Activated naive CD4-positive, alpha-beta T cell (primary cell): ENCODE measurements around the gene PDE4D.

ENCODE experiments used
- DNase-seq, 4 experiments: peaks; one replicate each; lab custom pipeline; 2025; lab: John Stamatoyannopoulos, UW

The PDE4D gene

DNA sequence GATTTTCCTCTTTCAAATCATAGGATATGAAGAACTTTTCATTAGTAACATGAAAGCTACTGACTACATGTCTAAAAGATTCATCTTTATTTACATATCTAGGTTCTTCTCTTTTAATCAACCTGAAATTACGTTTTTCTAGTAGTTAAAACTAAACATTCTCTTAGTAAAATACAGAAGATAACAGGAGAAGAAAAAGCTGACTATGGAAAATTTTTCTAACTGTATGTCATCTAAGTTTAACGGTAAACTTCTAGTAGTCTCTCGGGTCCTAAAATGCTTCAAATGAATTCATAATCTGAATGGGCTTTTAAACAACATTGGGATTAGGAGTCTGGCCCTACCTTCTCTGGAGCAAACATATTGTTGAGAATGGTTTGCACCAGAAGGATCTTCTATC, 151.9 kb downstream of the PDE4D start:
- DNase-seq = no peak

DNA sequence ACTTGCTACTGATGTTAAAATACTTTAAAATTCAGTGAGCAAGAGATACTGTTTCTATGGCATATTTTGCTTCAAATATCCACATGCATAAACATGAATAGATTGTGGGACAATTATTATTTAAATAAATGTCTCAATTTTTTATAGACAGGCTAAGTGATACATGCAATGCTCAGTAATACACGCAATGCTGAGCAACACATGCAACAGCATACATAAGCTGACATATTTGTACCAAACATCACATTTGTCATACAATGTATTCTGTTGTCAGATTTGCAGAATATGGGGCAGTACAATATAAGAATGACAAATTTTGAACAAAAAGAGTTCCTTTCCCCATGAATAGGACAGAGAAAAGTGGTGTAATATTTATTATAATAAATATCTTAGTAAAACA, 155.5 kb downstream of the PDE4D start:
- DNase-seq = no peak

DNA sequence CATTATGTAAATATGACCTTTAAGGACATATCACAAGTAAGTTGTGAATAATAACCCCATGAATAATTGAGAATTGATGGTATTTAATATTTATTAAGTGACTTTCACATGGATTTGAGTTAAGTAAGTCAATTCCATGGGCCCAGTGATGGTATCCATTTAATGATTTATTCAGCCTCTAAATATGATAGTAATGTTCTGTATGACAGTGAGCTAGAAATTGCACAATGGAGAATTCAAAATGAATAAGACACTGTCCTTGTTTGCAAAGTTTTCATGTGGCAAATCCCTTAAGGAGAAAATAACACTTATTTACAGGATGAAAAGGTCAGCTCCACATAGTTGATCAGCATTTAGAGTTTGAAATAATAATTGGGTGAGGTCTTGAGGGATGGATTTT, 160.7 kb downstream of the PDE4D start:
- no peak for DNase-seq

DNA sequence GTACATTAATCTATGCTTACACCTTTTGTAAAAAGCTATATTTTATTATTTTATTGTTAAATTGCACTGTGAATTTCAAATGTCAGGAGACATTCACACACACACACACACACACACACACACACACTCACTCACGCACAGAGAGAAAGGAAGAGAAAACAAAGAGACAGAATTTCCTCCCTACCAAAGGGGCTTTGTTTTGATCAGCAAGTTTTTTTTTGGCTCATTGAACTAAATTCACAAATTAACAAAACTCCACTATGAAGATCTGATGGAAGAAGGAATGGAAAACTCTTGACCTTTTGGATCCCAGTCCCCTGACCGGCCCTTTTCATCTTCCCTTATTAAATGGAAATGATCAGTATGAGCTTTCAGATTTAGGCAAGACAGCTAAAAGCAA, 161.2 kb downstream of the PDE4D start:
- DNase-seq = no peak

DNA sequence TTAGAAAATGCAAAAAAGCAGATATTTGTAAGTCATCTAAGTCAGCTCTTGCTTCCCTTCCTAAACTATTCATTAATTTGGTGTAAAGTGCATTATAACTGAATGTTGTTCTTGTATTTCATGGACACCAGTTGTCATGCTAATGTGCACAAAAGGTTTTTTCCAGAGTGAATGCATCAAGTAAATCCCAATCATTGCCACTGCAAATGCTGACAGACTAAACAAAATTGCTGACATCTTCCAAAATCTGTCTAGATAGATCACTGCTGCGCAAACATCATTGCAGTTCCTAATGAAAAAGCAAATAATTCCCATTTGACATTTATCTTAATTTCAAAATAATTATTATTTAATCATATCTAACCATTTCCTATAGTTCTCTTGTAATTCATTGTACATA, 161.7 kb downstream of the PDE4D start:
- DNase-seq = no peak

DNA sequence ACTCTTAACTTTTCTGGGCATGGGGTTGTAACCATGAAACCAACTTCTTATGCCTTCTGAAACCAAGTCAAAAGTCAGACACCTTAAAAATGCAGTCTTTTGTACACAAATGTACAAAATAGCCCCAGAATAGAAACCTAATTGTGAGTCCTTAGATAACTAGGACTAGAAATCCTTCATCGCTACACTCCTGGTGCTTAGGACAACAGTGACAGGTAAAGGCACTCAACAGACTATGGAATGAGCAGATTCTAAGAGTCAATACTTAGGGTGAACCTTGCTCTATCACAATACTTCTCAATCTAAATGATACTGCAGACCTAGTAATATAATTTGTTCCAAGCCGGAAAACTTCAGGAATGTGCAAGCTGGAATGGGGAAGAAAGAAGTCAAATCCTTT, 163.7 kb downstream of the PDE4D start:
- DNase-seq = no peak

DNA sequence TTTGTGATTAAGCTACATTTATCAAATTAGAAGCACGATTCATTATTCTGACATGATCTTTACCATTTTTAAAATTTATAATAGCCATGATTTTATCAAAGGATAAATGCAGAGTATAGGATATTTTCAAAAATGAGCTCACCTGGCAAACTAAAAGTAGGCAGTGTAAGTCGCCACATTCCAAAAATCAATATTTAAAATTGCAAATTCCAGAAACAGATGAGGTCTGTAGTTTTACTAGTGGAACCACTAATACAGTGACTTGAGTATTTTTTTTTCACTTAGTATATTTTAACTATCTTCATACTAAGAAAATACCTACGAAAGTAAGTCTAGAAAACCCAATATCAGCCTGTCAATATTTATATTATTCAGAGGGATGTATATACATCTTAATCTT, 164.2 kb downstream of the PDE4D start:
- DNase-seq = no peak

DNA sequence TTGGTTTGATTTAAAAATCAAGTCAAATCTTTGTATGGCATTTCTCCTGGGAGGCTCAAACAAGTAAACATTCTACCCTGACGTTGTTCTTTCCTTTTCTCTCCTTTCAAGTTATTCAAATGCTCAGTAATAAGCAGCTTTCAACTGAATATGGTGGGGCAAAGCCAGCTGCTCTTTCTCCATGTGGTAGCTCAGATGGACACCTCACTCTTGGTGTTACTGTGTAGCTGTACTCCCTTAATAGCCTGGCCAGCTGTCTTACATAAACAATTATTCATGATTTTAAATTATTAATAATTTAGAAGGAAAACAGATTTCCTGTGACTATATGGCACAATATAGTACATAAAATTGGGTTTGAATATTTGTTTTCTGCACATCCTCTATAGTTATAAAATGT, 165.2 kb downstream of the PDE4D start:
- DNase-seq = no peak

DNA sequence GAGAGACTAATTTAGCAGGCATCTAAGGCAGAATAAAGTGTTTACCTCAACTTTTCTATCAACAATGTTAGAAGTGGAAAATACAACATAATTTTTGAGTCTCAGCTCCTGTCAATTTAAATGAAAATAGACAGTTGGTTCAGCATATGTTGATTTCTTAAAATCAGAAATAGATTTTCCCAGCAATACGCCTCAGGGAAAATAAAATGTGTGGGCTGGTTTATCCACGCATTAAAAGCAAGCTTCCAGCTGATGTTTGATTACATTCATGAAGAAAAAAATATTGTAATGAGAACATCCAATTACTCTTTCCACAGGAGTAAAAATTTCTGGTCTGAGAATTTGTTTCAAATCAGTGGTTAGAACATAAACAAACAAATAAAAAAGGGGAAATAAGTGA, 166.3 kb downstream of the PDE4D start:
- no peak for DNase-seq

DNA sequence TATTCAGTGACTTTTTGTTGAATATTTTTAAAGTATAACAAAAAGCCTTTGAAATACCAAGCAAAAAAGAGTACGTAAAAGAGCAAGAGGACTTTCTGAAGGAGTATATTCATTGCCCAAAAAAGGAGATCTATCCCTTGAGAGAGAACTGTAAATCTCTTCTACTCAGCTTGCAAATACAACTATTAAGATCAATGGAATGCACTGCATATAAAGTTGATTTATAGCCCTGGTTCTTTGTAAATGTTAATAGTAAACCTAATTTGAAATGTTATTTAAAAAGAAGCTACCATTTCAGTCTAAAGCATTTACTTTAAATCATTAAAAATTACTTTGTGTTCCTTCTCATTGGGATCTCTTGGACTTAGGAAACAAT, 168.1 kb downstream of the PDE4D start:
- DNase-seq = no peak

DNA sequence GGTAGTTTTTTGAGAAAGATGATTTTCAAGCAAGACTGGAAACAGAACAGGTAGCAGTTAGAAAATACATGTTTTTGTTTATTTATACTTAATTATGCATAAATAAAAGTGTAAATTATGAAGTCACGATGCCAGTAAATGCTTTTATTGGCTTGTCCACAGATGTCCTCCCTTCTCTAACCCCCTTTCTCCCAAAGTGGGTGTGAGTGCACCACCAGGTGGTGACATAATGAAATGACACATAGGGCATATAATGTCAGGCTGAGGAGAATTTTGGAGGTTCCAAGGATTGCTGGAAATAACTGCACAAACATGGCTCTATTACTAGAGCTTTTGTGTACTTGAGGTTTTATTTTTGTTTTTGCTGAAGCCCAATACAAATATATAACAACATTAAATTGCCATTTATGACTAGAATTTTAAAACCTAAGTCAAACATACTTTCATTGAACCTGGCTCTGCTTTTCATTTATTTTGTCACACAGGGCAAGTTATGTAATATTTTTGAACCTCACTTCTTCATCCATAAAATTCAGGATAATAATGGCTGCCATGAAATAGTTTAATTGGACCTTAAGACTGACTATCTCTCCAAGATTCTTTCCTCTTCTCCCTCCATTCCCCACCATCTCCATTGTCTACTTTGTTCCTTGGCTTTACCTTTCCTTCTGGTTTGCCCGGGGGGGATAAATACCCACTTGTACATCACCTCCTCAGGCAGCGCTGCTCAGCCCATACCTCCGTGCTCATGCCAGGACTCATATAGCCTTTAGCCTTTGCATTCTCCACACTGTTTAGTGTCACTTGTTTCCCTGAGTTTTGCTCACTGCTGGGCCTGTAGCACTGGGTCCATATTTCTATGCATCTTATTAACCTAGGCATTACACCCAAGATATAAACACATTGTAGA, 168.8 kb downstream of the PDE4D start:
- no peak for DNase-seq

DNA sequence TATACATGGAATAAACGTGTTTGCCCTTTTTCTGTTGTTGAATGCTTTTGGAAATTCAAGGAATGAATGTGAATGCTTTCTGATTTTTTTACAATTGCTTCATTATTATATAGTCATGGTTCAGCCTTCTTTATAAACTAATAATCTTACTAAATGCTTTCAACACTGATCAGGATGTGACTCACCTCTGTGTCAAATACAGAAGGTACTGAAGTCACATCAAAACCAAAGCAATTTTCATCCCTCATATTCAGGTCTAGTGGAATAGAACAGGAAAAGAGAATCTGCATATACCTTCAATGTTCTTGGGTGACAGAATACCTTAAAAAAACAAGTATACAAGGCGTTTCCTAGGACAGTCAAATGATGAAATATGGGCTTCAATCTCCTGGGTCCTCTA, 170.7 kb downstream of the PDE4D start:
- DNase-seq = no peak

DNA sequence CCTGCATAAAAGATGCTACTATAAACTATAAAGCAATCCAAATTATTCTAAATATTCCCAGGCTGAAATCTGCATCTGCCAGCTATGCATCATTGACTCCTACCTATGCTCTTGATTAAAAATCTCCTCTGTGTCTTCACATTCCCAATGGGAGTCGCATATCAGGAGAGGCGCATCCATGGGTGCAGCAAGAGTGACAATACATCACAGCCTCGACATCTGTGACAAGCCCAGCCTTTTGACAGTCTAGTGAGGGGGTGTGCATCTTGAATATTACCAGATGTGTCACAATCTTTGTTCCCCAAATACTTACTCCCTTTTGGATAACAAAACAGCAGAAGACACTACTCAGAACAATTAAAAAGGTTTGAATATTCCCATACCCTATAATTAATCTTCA, 171.8 kb downstream of the PDE4D start:
- DNase-seq = no peak

DNA sequence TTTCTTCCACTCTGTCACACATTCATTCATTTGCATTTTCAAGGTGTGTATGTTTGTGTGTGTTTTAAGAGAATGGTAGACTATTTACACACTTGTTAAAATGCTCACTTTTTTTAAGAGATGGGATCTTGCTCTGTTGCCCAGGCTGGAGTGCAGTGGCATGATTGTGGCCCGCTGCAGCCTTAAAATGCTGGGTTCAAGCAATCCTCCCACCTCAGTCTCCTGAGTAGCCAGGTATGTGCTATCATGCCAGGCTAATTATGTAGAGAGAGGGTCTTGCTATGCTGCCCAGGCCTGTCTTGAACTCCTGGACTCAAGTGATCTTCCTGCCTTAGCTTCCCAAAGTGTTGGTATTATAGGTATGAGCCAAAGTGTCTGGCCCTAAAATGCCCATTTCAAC, 173.5 kb downstream of the PDE4D start:
- DNase-seq = no peak

DNA sequence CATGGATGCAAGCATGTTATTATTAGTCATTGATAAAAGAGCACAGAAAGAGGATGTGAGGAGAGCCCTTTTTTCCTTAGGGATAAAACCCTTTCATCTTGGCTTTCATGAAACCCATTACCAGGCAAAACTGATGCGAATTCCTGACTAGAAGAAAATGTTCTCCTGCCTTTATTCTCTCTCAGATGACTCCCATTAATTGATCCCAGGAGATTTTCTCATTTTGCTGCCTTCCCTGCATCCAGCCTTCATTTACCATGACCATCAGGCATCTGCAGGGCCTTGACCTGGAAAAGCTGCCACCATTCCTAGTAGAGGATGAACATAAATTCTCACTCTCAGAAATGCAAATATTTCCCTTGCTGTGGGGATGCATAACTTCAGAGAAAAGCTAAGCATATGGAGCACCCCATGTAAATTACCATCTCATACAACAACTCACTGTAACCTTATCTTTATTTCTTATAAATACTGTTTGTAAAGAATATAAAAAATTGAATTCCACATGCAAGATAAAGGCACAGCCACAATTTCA, 176.5 kb downstream of the PDE4D start:
- no peak for DNase-seq

DNA sequence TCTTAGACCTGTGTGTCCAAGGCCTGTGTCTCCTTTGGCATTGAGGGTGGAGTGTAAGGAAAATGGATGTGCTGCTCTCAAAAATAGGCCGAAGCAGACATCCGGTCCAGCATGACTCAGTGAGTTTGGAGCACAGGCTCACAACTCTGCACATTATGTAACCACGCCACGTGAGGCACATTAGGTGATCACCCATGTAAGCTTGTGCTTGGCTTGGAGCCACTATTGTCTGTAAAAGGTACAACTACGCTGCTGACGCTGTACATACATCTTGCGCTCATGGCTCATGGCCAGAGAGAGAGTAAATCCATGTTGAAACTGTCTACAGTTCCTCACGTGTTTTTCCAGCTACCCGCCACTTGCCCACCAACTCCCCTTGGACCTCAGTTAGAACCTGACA, 177.5 kb downstream of the PDE4D start:
- DNase-seq = no peak

DNA sequence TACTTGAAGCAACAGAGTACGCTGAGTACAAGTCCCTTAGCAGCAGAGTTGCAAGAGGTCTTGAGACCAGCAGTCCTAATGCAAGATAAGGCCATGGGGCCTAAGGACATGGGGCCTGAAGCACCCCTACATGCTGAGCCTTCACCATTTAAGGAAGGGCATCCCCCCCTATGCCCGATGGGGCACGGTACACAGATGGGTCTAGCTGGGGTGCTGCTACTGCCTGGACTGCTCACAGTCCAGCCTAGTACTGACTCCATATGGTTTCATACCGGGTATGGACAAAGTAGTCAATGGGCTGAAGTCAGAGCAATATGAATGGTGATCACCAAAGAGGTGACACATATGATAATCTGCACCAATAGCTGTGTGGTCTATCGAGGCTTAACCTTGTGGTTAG, 178.3 kb downstream of the PDE4D start:
- no peak for DNase-seq

DNA sequence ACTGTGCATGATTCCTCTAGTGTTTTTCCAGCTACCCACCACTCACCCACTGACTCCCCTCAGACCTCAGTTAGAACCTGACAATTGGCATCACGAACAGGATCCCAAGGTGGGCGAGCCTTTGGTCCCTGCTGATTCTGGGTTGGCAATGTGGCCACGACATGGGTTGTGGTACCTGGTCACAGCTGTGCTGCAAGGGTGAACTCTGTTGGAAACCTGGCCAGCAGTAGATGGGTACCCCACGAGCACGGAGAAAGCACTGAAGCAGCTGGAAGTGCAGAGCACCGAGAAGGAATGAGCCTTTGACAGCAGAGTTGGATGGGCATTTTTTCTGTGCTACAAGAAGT, 180.1 kb downstream of the PDE4D start:
- no peak for DNase-seq

DNA sequence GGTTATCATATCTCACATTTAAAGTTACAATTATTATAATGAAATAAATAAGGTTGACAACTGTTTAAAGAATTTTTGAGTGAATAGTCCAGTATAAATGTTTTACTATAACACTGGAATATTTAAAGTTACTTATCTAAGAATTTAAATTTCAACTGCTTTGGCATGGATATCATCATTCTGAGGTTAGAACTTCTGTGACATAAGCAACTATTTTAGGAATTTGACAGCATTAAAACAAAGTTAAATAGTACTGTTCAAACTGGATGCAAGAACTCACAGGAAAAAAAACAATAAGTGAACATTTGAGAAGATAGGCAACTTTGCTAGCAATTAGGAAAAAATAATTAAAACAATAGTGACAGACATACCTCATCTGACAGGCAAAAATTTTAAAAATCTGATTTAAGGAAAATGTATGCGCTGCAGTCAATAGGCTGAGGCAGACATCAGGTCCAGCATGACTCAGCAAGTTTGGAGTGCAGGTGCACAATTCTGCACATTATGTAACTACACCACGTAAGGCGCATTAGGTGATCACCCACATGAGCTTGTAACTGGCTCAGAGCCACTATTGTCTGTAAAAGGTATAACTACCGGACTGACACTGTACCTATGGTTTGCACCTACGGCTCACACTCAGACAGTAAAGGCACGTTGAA, 180.6 kb downstream of the PDE4D start:
- no peak for DNase-seq

DNA sequence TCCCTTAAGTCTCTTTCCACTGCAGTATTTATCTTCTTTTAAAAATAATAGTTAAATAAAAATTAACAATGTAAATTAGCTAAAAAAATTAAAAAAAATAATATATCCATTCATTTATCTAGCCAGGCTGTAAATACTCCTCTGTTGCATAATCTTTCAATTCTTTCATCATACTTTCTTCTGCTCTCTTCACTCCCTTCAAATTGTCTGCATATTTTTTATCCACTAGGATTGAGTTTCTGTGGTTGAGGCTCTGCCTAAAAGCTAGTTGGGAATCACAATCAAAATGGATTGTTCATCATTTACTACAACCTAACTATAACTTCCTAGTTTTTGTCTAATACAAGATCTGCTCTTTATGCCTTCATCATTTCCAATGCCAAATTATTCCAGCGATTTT, 182.2 kb downstream of the PDE4D start:
- no peak for DNase-seq

DNA sequence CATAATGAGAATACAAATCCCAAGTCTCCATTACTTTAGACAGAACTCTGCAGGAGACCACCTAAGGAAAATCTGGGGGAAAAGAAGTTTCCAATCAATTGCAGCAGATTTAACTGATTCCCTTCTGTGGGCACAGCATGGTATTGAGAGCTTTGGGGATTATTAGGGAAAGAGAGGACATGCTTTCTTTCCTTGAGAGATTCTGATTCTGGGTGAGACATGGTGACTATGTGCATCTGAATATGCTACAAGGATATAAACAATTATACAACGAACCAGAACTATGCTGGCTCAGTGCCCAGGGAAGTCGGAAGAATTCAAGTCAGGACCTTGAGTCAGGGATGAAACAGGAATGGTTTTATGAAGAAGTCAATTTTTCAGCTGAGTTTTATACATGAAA, 183.7 kb downstream of the PDE4D start:
- no peak for DNase-seq

DNA sequence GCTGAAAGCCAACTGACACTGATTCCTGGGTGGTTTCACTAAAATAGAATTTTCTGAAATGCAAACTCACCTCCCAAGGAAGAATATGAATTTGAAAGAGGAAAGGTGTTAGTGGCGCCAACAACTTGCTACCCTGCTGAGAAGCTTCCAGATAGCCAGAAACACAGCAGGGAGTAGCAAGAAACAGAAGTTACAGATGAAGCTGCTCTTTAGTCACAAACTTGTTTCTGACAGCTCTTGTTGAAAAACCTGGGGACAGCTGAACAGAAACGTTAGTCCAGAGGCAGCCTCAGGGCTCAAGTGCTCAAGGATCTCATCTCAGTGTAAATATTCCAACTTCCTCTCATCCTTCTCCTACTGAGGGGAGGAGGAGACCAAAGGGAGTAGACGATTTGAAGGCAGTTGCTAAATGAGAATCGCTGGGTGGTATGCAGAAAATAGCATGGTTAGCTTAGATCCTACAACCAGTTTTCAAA, 184.1 kb downstream of the PDE4D start:
- no peak for DNase-seq

DNA sequence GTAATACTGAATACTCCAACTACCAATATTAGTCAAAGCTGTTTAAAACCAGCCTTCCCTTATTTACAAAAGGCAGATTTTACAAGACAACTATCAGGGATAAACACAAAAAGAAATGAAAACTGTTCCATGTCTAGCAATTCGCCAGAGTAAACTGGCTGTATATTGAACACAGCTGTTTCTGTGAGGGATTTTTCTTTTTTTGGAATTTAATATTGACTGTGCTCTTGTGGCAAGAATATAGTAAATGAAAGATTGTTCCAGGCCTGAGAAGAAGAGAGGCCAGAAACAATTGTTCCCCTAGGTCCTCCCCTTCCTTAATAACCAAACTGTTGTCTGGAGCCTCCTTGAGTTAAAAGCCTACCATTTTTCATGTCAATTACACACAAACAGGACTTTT, 188.6 kb downstream of the PDE4D start:
- DNase-seq = no peak

DNA sequence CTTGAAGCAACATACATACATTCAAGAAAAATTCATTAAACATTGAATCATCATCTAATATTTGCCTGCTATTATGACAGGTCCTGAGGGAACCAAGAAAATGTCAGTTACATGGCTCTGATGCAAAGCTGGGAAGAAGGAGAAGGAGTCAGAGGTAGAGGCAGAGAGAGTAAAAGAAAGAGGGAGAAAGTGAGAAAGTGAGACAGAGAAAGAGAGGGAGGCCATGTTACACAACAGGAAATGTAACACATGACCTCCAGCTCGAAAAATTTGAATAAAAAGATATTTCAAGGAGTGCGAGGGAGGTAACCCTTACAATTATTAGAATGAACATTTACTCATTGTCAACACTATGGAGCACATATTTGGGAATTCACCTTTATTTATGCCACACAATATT, 189.7 kb downstream of the PDE4D start:
- DNase-seq = no peak
